ENCODE results near the gene PSMB4.

The PSMB4 gene

GRCh38 chr1:151372058-151372934 lies 27.1 kb upstream of the PSMB4 start, which contains the start of gene SELENBP1:
Gene SELENBP1, minus strand, starts transcription at chr1:151372705. Its CDS starts 64 bp downstream, at chr1:151372641.
- Histone ChIP-seq H3K27ac (replicated peaks) (no peak within 1 kb of the TSS), H3K4me3 (replicated peaks; ENCODE audit: insufficient read depth, low read length) (no peak within 1 kb of the TSS), H3K27me3 (ENCODE audit: insufficient read depth, poor library complexity, severe bottlenecking) (no peaks in the 10 kb centered on the region)
- no peak for DNase-seq (ENCODE audit: low read depth in 1 of 2, low spot score in 1 of 2)
- no peak for TF ChIP-seq CTCF (IDR thresholded peaks at IDR 0.05; ENCODE audit: insufficient read depth, low read length)
- no peak for TF ChIP-seq REST (IDR thresholded peaks at IDR 0.05; ENCODE audit: insufficient replicate concordance, low read depth)
- TF ChIP-seq SPI1 (IDR thresholded peaks at IDR 0.05; ENCODE audit: borderline replicate concordance, low read depth), result no peak
- no peak for TF ChIP-seq POLR2AphosphoS5 (IDR thresholded peaks at IDR 0.05; ENCODE audit: low read depth)
- TF ChIP-seq GABPA (IDR thresholded peaks at IDR 0.05; ENCODE audit: low read depth), result no peak

GRCh38 chr1:151373196-151373595 lies 26.2 kb upstream of the PSMB4 start:
- Histone ChIP-seq H3K27me3 (ENCODE audit: insufficient read depth, poor library complexity, severe bottlenecking) (no peaks in the 10 kb centered on the region), H3K4me3 (replicated peaks; ENCODE audit: insufficient read depth, low read length) (no peak overlapping the region), H3K27ac (replicated peaks) (no peak overlapping the region)
- no peak for DNase-seq (ENCODE audit: low read depth in 1 of 2, low spot score in 1 of 2)
- TF ChIP-seq SPI1 (IDR thresholded peaks at IDR 0.05; ENCODE audit: borderline replicate concordance, low read depth), result no peak

GRCh38 chr1:151377150-151377884 lies 22.1 kb upstream of the PSMB4 start:
- Histone ChIP-seq H3K27me3 (ENCODE audit: insufficient read depth, poor library complexity, severe bottlenecking) (no peaks in the 10 kb centered on the region), H3K27ac (replicated peaks) (no peak overlapping the region)
- TF ChIP-seq REST (IDR thresholded peaks at IDR 0.05; ENCODE audit: insufficient replicate concordance, low read depth), result no peak
- no peak for TF ChIP-seq CTCF (IDR thresholded peaks at IDR 0.05; ENCODE audit: insufficient read depth, low read length)
- no peak for TF ChIP-seq GABPA (IDR thresholded peaks at IDR 0.05; ENCODE audit: low read depth)
- TF ChIP-seq SPI1 (IDR thresholded peaks at IDR 0.05; ENCODE audit: borderline replicate concordance, low read depth), result no peak

GRCh38 chr1:151384584-151384983 lies 14.8 kb upstream of the PSMB4 start:
- no peak for DNase-seq (ENCODE audit: low read depth in 1 of 2, low spot score in 1 of 2)
- Histone ChIP-seq H3K27me3 (ENCODE audit: insufficient read depth, poor library complexity, severe bottlenecking) (no peaks in the 10 kb centered on the region), H3K27ac (replicated peaks) (no peak overlapping the region), H3K4me3 (replicated peaks; ENCODE audit: insufficient read depth, low read length) (no peak overlapping the region)
- TF ChIP-seq POLR2AphosphoS5 (IDR thresholded peaks at IDR 0.05; ENCODE audit: low read depth), result no peak
- TF ChIP-seq REST (IDR thresholded peaks at IDR 0.05; ENCODE audit: insufficient replicate concordance, low read depth), result no peak
- no peak for TF ChIP-seq GABPA (IDR thresholded peaks at IDR 0.05; ENCODE audit: low read depth)
- no peak for TF ChIP-seq SPI1 (IDR thresholded peaks at IDR 0.05; ENCODE audit: borderline replicate concordance, low read depth)
- TF ChIP-seq CTCF (IDR thresholded peaks at IDR 0.05; ENCODE audit: insufficient read depth, low read length), result no peak

More at GRCh38 chr1:151377150-151377884, 22.1 kb upstream of the PSMB4 start:
- H3K4me3 ChIP-seq (replicated peaks; ENCODE audit: insufficient read depth, low read length), result no peak overlapping the region
- no peak for DNase-seq (ENCODE audit: low read depth in 1 of 2, low spot score in 1 of 2)
